WTC11 (cell line): Measurements from ENCODE around the gene MEDAG. TPM values are rescaled to one million over a fixed set of nuclear protein-coding genes. Genes with fewer than 3 reads are reported as not detected.

Experiments used
- ATAC-seq: fragments of 200-7000 bp; cut with Tn5 transposase; 2 replicates; pipeline ENCODE4 v1.10.0; 2021; ENCODE audit warnings: mild to moderate bottlenecking, moderate library complexity
- CTCF ChIA-PET: fragments of 300-600 bp; sonication (Branson Sonifier 250); formaldehyde crosslinking; loops from one replicate; lab custom pipeline; 2021; ENCODE audit warnings: antibody characterized with exemption; lab: Charles Lee
- POLR2A ChIA-PET: fragments of 350-600 bp; sonication (Branson Sonifier 250); formaldehyde crosslinking; loops from one replicate; lab custom pipeline; 2021; ENCODE audit warnings: antibody characterized with exemption; lab: Charles Lee
- DNase-seq: peaks from one replicate; pipeline ENCODE4 v3.0.0; 2021; ENCODE audit warnings: low spot score
- H3K27ac Mint-ChIP-seq: 2 replicates; pipeline ENCODE4 v1.8.0; 2021; ENCODE audit warnings: mixed read lengths
- H3K27me3 Mint-ChIP-seq: 2 replicates; pipeline ENCODE4 v1.8.0; 2021; ENCODE audit warnings: low read depth, mild to moderate bottlenecking, moderate library complexity, mixed read lengths
- H3K36me3 Mint-ChIP-seq: 2 replicates; pipeline ENCODE4 v1.8.0; 2021; ENCODE audit warnings: mixed read lengths
- H3K4me1 Mint-ChIP-seq: 2 replicates; pipeline ENCODE4 v1.8.0; 2022; ENCODE audit warnings: mixed read lengths
- H3K4me3 Mint-ChIP-seq: 2 replicates; pipeline ENCODE4 v1.8.0; 2021; ENCODE audit warnings: mild to moderate bottlenecking, moderate library complexity, mixed read lengths
- H3K9me3 Mint-ChIP-seq: 2 replicates; pipeline ENCODE4 v1.8.0; 2021; ENCODE audit warnings: mixed read lengths
- ATF6 ChIP-seq: sonication (generic); formaldehyde crosslinking; IDR thresholded peaks from 2 replicates; pipeline ENCODE4 v1.8.1; 2023; ENCODE audit warnings: mild to moderate bottlenecking, missing genetic modification reagents
- CTCF ChIP-seq: fragments of 200-600 bp; IDR thresholded peaks from 2 replicates; pipeline ENCODE4 v1.8.0; 2022; ENCODE audit warnings: antibody characterized with exemption
- E2F4 ChIP-seq: sonication (generic); formaldehyde crosslinking; IDR thresholded peaks from 2 replicates; pipeline ENCODE4 v1.8.1; 2022; ENCODE audit warnings: low read depth, mild to moderate bottlenecking, moderate library complexity, missing genetic modification reagents, borderline replicate concordance
- FOXP4 ChIP-seq: sonication (generic); formaldehyde crosslinking; IDR thresholded peaks from 2 replicates; pipeline ENCODE4 v1.8.0; 2022; ENCODE audit warnings: mild to moderate bottlenecking, missing genetic modification reagents
- JAZF1 ChIP-seq: fragments of 250-450 bp; sonication (Bioruptor Pico); IDR thresholded peaks from 2 replicates; pipeline ENCODE4 v1.9.0; 2021; ENCODE audit warnings: moderate library complexity, mild to moderate bottlenecking, inconsistent platforms
- JUN ChIP-seq: sonication (generic); formaldehyde crosslinking; IDR thresholded peaks from 2 replicates; pipeline ENCODE4 v1.8.0; 2023; ENCODE audit warnings: mild to moderate bottlenecking, missing genetic modification reagents
- MYBL2 ChIP-seq: sonication (generic); formaldehyde crosslinking; IDR thresholded peaks from 2 replicates; pipeline ENCODE4 v1.8.1; 2023; ENCODE audit warnings: mild to moderate bottlenecking, moderate library complexity, missing genetic modification reagents
- NFATC4 ChIP-seq: fragments of 250-450 bp; sonication (Bioruptor Pico); IDR thresholded peaks from 2 replicates; pipeline ENCODE4 v1.9.0; 2021; ENCODE audit warnings: mild to moderate bottlenecking
- NFYB ChIP-seq: sonication (generic); formaldehyde crosslinking; conservative IDR thresholded peaks from 2 replicates; pipeline ENCODE4 v1.8.0; 2022; ENCODE audit warnings: low read depth, missing genetic modification reagents
- PRDM15 ChIP-seq: sonication (generic); formaldehyde crosslinking; IDR thresholded peaks from 2 replicates; pipeline ENCODE4 v1.8.0; 2022; ENCODE audit warnings: missing genetic modification reagents
- RORB ChIP-seq: fragments of 250-450 bp; sonication (Bioruptor Pico); IDR thresholded peaks from 2 replicates; pipeline ENCODE4 v1.9.0; 2021; ENCODE audit warnings: mild to moderate bottlenecking
- USF1 ChIP-seq: sonication (generic); formaldehyde crosslinking; IDR thresholded peaks from 2 replicates; pipeline ENCODE4 v1.8.0; 2022; ENCODE audit warnings: mild to moderate bottlenecking, missing genetic modification reagents
- USF2 ChIP-seq: sonication (generic); formaldehyde crosslinking; IDR thresholded peaks from 2 replicates; pipeline ENCODE4 v1.8.1; 2023; ENCODE audit warnings: mild to moderate bottlenecking, missing genetic modification reagents, moderate library complexity
- ZBTB21 ChIP-seq: sonication (generic); formaldehyde crosslinking; IDR thresholded peaks from 2 replicates; pipeline ENCODE4 v1.8.1; 2023; ENCODE audit warnings: mild to moderate bottlenecking, missing genetic modification reagents, borderline replicate concordance
- ZNF232 ChIP-seq: sonication (generic); formaldehyde crosslinking; IDR thresholded peaks from 2 replicates; pipeline ENCODE4 v1.8.0; 2022; ENCODE audit warnings: mild to moderate bottlenecking, missing genetic modification reagents
- ZNF281 ChIP-seq: sonication (generic); formaldehyde crosslinking; IDR thresholded peaks from 2 replicates; pipeline ENCODE4 v1.8.0; 2023; ENCODE audit warnings: mild to moderate bottlenecking, missing genetic modification reagents
- ZNF396 ChIP-seq: fragments of 250-450 bp; sonication (Bioruptor Pico); IDR thresholded peaks from 2 replicates; pipeline ENCODE4 v1.8.0; 2021; ENCODE audit warnings: mild to moderate bottlenecking, moderate library complexity, borderline replicate concordance
- ZNF423 ChIP-seq: fragments of 250-450 bp; sonication (Bioruptor Pico); IDR thresholded peaks from 2 replicates; pipeline ENCODE4 v2.1.2; 2022; ENCODE audit warnings: mild to moderate bottlenecking, moderate library complexity
- ZNF671 ChIP-seq: fragments of 250-450 bp; sonication (Bioruptor Pico); IDR thresholded peaks from 2 replicates; pipeline ENCODE4 v1.8.0; 2021; ENCODE audit warnings: mild to moderate bottlenecking
- ZSCAN18 ChIP-seq: fragments of 250-450 bp; sonication (Bioruptor Pico); IDR thresholded peaks from 2 replicates; pipeline ENCODE4 v2.1.2; 2022; ENCODE audit warnings: mild to moderate bottlenecking, moderate library complexity
- total RNA-seq: library from RNA; stranded (reverse); gene quantifications from 3 replicates; pipeline ENCODE4 v1.2.3, GENCODE V29; 2021

Gene MEDAG
- total RNA-seq, 1 experiment from 2014 or later: 2.1 TPM

- no peak for TF ChIP-seq CTCF
- TF ChIP-seq JUN (CRISPR knock-in tag): no peak
- no peak; the same call in 1 of the 2 replicates for TF ChIP-seq ZNF423 (CRISPR knock-in tag)
- no peak for TF ChIP-seq ZSCAN18 (CRISPR knock-in tag)
- TF ChIP-seq E2F4 (CRISPR knock-in tag): no peak
- TF ChIP-seq ZNF281 (CRISPR knock-in tag): no peak
- TF ChIP-seq ZNF396 (CRISPR knock-in tag): no peak
- TF ChIP-seq USF2 (CRISPR knock-in tag): no peak
- TF ChIP-seq MYBL2: no peak
Measured at GRCh38 chr13:30871588-30872275, 34.3 kb upstream of the MEDAG start (continued).

- Mint-ChIP-seq H3K36me3 (no peaks in the 10 kb centered on the region), H3K27ac (peak overlapping the region; percentile 68; the same call in 1 of the 2 replicates), H3K4me3 (no peak overlapping the region)
- TF ChIP-seq ZNF671 (CRISPR knock-in tag): no peak
- no peak for TF ChIP-seq PRDM15 (CRISPR knock-in tag)
- TF ChIP-seq ZNF232 (CRISPR knock-in tag): no peak
- TF ChIP-seq RORB (CRISPR knock-in tag): no peak
- TF ChIP-seq JAZF1 (CRISPR knock-in tag): no peak
- TF ChIP-seq NFATC4 (CRISPR knock-in tag): no peak
- no peak for TF ChIP-seq ATF6
- no peak for TF ChIP-seq FOXP4 (CRISPR knock-in tag)
- no peak for TF ChIP-seq USF1 (CRISPR knock-in tag)
- no peak for TF ChIP-seq NFYB
- TF ChIP-seq ZBTB21 (CRISPR knock-in tag): no peak
Measured at GRCh38 chr13:30872276-30872594, 33.8 kb upstream of the MEDAG start.

More at GRCh38 chr13:30872276-30872594, 33.8 kb upstream of the MEDAG start:
- Mint-ChIP-seq H3K27me3 (no peaks in the 10 kb centered on the region), H3K4me1 (peaks cover 54% of the 10 kb centered on the region), H3K9me3 (no peaks in the 10 kb centered on the region)
- DNase-seq (no peak), ATAC-seq (no peak)
- POLR2A ChIA-PET: no interaction called here
- CTCF ChIA-PET: interaction anchor here (1.0 to 3.6 kb wide), 6 partner anchors 9 to 197 kb away, joined by 3 to 15 read pairs (median 5); no protein-coding TSS in a partner anchor
